SU-DHL-6 (cell line): ENCODE measurements around the gene NLN.

Experiments used
- H2AFZ ChIP-seq: fragments of 200-600 bp; sonication (generic); 2 replicates; pipeline ENCODE4 v1.6.1; 2014; ENCODE audit warnings: low read depth, mild to moderate bottlenecking, moderate library complexity, mixed read lengths, antibody characterized with exemption, low read length; ENCODE audit not compliant: severe bottlenecking
- H3F3A ChIP-seq: fragments of 200-600 bp; shearing (Covaris generic); 2 replicates; pipeline ENCODE4 v1.6.0; 2016; ENCODE audit warnings: antibody characterized with exemption, mild to moderate bottlenecking; ENCODE audit not compliant: insufficient read depth
- H3K27ac ChIP-seq: fragments of 200-600 bp; sonication (generic); 2 replicates; pipeline ENCODE4 v1.5.1; 2016; ENCODE audit warnings: low read depth, mild to moderate bottlenecking, low read length, moderate library complexity, mixed read lengths
- H3K27me3 ChIP-seq: fragments of 200-600 bp; sonication (generic), shearing (Covaris generic); 2 replicates; pipeline ENCODE4 v1.6.0; 2014; ENCODE audit warnings: mild to moderate bottlenecking, low read length
- H3K36me3 ChIP-seq: fragments of 200-600 bp; sonication (generic); 2 replicates; pipeline ENCODE4 v1.6.1; 2014; ENCODE audit warnings: mild to moderate bottlenecking, low read length, mixed read lengths
- H3K4me2 ChIP-seq: fragments of 300-600, 200-600 bp; shearing (Covaris generic), sonication (generic); 2 replicates; pipeline ENCODE4 v1.6.0; 2014; ENCODE audit warnings: low read length, low read depth, mild to moderate bottlenecking; ENCODE audit not compliant: poor library complexity, severe bottlenecking
- H3K4me3 ChIP-seq: fragments of 200-600 bp; sonication (generic); 2 replicates; pipeline ENCODE4 v1.5.1; 2014; ENCODE audit warnings: antibody characterized with exemption, low read length, mild to moderate bottlenecking, mixed read lengths; ENCODE audit not compliant: insufficient read depth, poor library complexity, severe bottlenecking
- H3K79me2 ChIP-seq: fragments of 200-600 bp; sonication (generic); 2 replicates; pipeline ENCODE4 v1.6.1; 2014; ENCODE audit warnings: mild to moderate bottlenecking, low read length, moderate library complexity; ENCODE audit not compliant: insufficient read depth
- H3K9ac ChIP-seq: fragments of 200-600 bp; sonication (generic); 2 replicates; pipeline ENCODE4 v1.7.0; 2014; ENCODE audit warnings: mild to moderate bottlenecking, low read length
- H3K9me2 ChIP-seq: fragments of 200-600 bp; sonication (generic); replicated peaks from 2 replicates; pipeline ENCODE4 v1.6.1; 2014; ENCODE audit warnings: low read length; ENCODE audit not compliant: insufficient read depth
- H3K9me3 ChIP-seq: fragments of 200-600 bp; sonication (generic); 2 replicates; pipeline ENCODE4 v1.6.1; 2014; ENCODE audit warnings: low read length, mixed read lengths; ENCODE audit not compliant: insufficient read depth
- H4K20me1 ChIP-seq: fragments of 200-600 bp; sonication (generic); 2 replicates; pipeline ENCODE4 v1.6.1; 2014; ENCODE audit warnings: low read depth, mild to moderate bottlenecking, antibody characterized with exemption, low read length, moderate library complexity, mixed read lengths
- EZH2phosphoT487 ChIP-seq: fragments of 200-600 bp; sonication (generic), shearing (Covaris generic); conservative IDR thresholded peaks from 2 replicates; pipeline ENCODE4 v1.6.1; 2018; ENCODE audit warnings: mild to moderate bottlenecking, antibody characterized with exemption, low read length, moderate library complexity, mixed read lengths
- TF ChIP-seq, protein P1 (sequence below): fragments of 200-600 bp; sonication (generic); IDR thresholded peaks from one replicate; pipeline ENCODE4 v1.5.1; 2017; ENCODE audit warnings: antibody characterized with exemption, mild to moderate bottlenecking, low read length, moderate library complexity; ENCODE audit not compliant: insufficient read depth, poor library complexity, severe bottlenecking

The NLN gene

GRCh38 chr5:65762234-65762633, 40.2 kb downstream of the NLN start:
- TF ChIP-seq, protein P1, sequence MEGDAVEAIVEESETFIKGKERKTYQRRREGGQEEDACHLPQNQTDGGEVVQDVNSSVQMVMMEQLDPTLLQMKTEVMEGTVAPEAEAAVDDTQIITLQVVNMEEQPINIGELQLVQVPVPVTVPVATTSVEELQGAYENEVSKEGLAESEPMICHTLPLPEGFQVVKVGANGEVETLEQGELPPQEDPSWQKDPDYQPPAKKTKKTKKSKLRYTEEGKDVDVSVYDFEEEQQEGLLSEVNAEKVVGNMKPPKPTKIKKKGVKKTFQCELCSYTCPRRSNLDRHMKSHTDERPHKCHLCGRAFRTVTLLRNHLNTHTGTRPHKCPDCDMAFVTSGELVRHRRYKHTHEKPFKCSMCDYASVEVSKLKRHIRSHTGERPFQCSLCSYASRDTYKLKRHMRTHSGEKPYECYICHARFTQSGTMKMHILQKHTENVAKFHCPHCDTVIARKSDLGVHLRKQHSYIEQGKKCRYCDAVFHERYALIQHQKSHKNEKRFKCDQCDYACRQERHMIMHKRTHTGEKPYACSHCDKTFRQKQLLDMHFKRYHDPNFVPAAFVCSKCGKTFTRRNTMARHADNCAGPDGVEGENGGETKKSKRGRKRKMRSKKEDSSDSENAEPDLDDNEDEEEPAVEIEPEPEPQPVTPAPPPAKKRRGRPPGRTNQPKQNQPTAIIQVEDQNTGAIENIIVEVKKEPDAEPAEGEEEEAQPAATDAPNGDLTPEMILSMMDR, result no peak
- no peak for TF ChIP-seq EZH2phosphoT487
- Histone ChIP-seq H3K36me3 (0 out of 2 replicates have a peak, but pooled peaks cover 4% of the 10 kb centered on the region), H3K27ac (no peak overlapping the region), H3K4me3 (no peak overlapping the region), H3K9ac (no peak overlapping the region), H2AFZ (no peak overlapping the region), H3K9me3 (no peaks in the 10 kb centered on the region), H3K9me2 (no peaks in the 10 kb centered on the region), H4K20me1 (no peaks in the 10 kb centered on the region), H3F3A (no peaks in the 10 kb centered on the region), H3K4me2 (no peak overlapping the region), H3K27me3 (no peaks in the 10 kb centered on the region), H3K79me2 (no peaks in the 10 kb centered on the region)

GRCh38 chr5:65765582-65765981, 43.6 kb downstream of the NLN start:
- no peak overlapping the region for H2AFZ ChIP-seq
- no peak overlapping the region for H3K4me2 ChIP-seq
- H3K4me3 ChIP-seq, result no peak overlapping the region
- no peaks in the 10 kb centered on the region for H3K79me2 ChIP-seq
- H3K27me3 ChIP-seq, result no peaks in the 10 kb centered on the region
- H3K9me2 ChIP-seq, result no peaks in the 10 kb centered on the region
- no peak for TF ChIP-seq EZH2phosphoT487
- TF ChIP-seq, protein P1, result no peak
- H3K36me3 ChIP-seq, result 0 out of 2 replicates have a peak, but pooled peaks cover 4% of the 10 kb centered on the region
- H3F3A ChIP-seq, result no peaks in the 10 kb centered on the region
- no peaks in the 10 kb centered on the region for H3K9me3 ChIP-seq
- H3K27ac ChIP-seq, result no peak overlapping the region
- no peak overlapping the region for H3K9ac ChIP-seq
- H4K20me1 ChIP-seq, result no peaks in the 10 kb centered on the region

DNA sequence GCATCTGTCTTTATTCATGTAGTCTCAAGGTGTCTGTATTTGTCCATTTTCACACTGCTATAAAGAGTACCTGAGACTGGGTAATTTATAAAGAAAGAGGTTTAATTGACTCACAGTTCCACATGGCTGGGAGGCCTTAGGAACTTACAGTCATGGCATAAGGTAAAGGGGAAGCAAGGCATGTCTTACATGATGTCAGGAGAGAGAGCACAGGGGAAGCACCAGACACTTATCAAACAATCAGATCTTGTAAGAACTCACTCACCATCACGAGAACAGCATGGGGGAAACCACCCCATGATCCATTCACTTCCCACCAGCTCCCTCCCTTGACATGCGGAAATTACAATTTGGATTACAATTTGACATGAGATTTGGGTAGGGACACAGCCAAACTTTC, 44.2 kb downstream of the NLN start:
- Histone ChIP-seq H3K27me3 (no peaks in the 10 kb centered on the region), H3K4me2 (no peak overlapping the region), H2AFZ (no peak overlapping the region), H3K9ac (no peak overlapping the region), H3F3A (no peaks in the 10 kb centered on the region), H3K9me2 (no peaks in the 10 kb centered on the region), H3K27ac (no peak overlapping the region), H3K79me2 (no peaks in the 10 kb centered on the region), H3K9me3 (no peaks in the 10 kb centered on the region), H3K4me3 (no peak overlapping the region), H3K36me3 (0 out of 2 replicates have a peak, but pooled peaks cover 4% of the 10 kb centered on the region), H4K20me1 (no peaks in the 10 kb centered on the region)
- TF ChIP-seq EZH2phosphoT487, result no peak
- TF ChIP-seq, protein P1, result no peak

GRCh38 chr5:65766781-65767180, 44.8 kb downstream of the NLN start:
- Histone ChIP-seq H3K9me2 (no peaks in the 10 kb centered on the region), H3K27ac (no peak overlapping the region), H3F3A (no peaks in the 10 kb centered on the region), H3K9ac (no peak overlapping the region), H4K20me1 (no peaks in the 10 kb centered on the region), H3K4me2 (no peak overlapping the region), H3K79me2 (no peaks in the 10 kb centered on the region), H3K27me3 (no peaks in the 10 kb centered on the region), H2AFZ (no peak overlapping the region), H3K36me3 (0 out of 2 replicates have a peak, but pooled peaks cover 4% of the 10 kb centered on the region), H3K9me3 (no peaks in the 10 kb centered on the region), H3K4me3 (no peak overlapping the region)
- TF ChIP-seq, protein P1, result no peak
- TF ChIP-seq EZH2phosphoT487, result no peak
